ENCODE measurements around the gene NUDCD3.
A peak's percentile ranks its signal among the peaks of the same experiment; 100 is the strongest.
"Not testable (repeated sequence)": the region's sequence is repeated elsewhere in the genome, so short reads cannot be mapped to it uniquely, and the experiment has no call there.

Gene NUDCD3

DNA sequence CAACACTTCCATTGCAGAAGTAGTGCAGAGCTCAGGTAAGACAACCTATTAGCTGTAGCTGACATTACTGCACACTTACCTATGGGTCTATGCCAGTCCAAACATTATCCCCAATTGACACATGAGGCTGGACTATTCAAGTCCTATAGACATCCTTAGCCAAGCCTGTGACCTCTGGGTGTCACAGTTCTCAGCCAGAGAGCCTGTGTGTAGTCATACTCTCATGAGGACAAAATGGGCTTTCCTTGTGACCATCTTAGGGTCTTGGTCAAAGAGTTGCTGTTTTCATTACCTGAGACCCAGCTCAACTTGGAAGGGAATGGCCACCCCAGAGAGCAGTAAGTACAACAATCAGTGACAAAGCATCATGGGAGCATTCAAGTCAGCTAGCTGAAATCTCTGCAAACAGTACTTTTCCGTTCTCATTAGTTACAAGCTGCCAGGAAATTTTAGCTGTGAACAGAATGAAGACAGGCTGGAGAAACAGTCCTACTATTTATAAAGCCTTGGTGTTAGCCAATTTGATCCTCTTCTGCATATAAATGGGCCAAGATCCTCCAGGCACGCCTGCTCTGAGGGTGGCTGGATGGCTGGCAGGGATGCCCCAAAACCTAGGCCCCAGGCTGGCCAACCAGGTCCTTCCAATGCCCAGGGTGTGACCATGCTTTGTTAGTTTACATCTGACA, 44.3 kb downstream of the NUDCD3 start:
- DNase-seq, result no peak

GRCh38 chr7:44441079-44441478, 49.4 kb downstream of the NUDCD3 start:
- DNase-seq, result no peak

DNA sequence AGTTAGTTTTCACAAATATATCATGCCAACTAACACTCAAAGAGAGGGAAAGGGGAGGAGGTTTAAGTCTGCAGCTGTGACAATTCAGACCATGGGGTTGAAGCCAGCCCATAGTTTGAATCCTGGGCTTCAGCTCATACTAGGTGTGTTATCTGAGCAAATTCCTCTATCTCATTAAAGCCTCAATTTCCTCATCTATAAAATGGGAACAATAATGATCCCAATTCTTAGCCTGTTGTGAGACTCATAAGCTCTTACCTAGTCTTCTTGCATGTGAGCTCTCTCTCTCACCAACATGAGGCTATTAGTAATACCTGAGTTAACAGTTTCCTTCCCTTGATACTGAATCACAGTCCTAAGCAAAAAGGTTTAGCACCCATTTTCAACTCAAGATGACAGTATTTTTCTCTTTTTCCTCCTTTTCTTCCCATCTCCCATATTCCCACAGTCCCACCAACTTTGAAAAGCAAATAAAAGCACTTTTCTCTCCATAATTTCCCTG, 49.8 kb downstream of the NUDCD3 start:
- DNase-seq, result no peak

DNA sequence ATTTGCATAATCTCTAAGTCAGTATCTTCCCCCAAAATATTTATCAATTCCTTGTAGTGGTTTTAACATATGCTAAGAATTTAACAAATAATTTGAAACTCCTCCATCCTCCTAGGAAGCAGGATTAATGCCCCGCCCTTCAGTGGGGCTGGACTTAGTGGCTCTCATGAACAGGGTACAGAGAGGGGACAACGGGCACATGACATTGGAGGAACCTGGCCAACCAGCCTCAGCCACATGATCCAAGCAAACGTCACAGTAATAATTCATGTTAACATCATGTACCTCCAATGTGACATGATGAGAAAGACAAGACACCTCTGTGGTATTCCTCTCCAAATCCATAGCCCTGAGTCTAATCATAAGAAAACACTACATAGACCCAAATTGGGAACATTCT, 50.5 kb downstream of the NUDCD3 start:
- DNase-seq, result no peak

DNA sequence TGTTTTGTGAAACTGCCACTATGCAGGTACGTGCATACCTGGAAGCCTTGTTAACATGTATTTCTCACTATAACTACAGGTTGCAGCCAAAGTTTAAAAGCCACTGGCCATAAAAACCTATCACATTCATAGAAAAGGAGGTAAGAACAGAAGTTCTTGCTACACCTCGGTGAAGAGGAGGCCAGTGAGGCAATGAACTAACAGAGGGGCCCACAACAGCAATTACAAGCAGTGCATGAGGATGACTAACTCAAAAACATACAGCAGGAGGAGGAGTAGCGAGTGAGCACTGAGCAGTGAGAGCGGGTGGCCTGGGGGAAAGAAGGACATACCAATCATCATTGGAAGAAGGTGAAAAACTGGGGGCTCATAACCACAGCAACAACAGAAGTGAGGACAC, 51.6 kb downstream of the NUDCD3 start:
- DNase-seq, result no peak

- DNase-seq, result no peak
Observed at GRCh38 chr7:44434201-44434600, 56.3 kb downstream of the NUDCD3 start.

DNA sequence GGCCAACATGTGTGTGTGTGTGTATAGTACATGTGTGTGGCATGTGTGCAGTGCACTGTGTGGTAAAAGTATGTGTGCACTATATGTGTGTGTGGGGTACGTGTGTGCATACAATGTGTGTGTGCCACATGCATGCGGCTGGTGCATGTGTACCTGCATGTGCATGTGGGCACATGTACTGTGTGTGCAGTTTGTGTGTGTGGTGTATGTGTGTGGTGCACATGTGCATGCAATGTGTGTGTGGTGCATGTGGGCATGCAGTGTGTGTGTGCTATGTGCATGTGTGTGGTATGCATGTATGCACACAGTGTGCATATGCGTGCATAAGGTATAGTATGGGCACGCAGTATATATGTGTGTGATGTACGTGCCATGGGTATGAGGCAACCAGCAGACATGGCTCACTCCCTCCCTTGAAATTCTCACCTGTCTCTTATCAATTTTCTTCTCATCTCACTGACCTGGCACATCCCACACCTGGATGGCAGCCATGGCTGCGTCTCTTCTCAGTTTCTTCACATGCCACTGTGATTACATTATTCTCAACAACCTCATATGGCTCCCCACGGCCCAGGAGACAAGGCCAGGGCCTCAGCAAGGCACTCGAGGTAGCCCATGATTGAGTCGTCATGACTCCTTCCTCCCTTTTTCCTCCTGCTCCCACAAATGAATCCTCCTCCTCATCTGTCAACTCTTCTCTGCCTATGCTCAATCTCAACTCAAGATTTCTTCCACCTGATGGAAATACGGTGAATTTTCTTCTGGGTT, 57.0 kb downstream of the NUDCD3 start:
- no peak for DNase-seq

- DNase-seq, result no peak
Observed at GRCh38 chr7:44432381-44432977, 58.0 kb downstream of the NUDCD3 start.

DNA sequence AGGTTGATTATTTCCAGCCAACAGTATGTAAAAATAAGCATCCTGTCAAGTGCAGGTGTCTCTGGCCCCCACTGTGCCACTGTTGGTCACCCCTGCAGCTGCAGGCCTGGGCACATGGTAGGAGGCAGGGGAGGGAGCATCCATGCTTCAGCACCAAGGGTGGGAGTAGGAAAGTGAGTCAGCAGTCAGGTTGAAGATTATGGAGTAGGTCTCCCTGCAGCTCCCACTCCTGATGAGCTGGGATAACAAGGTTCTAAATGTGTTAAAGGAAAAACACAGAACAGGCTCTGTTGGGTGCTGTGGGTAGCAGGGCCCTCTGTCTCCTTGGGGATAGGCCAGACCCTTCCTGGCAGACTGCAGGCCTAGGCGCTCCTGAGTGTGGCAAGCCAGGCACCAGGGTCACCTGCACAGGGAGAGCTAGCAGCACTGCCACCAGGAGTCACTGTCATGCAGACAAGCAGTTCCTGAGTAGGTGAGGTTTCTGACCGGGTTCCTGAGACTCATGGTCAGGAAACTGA, 59.3 kb downstream of the NUDCD3 start:
- no peak for DNase-seq

DNA sequence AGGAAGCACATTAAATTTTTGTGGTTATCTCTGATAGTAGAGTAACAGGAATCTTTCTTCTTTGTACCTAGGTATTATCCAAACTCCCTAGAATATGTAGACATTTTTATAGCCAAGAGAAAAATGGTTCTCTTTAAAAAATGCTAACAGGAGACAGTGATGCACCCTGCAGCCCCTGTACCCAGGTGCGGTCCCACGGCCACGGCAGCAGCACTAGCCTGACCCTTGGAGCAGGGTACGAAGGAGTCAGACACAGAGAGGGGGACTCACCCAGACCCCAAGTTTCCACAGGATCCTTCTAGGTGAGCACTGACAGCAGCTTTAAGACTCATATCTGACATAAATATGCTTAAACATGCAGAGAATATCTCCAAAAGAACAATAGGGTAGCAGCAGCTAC, 60.4 kb downstream of the NUDCD3 start:
- no peak for DNase-seq

DNA sequence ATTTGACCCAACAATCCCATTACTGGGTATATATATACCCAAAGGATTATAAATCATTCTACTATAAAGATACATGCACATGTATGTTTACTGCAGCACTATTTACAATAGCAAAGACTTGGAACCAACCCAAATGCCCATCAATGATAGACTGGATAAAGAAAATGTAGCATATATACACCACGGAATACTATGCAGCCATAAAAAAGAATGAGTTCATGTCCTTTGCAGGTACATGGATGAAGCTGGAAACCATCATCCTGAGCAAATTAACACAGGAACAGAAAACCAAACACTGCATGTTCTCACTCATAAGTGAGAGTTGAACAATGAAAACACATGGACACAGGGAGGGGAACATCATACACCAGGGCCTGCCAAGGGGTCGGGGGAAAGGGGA, 65.7 kb downstream of the NUDCD3 start:
- not testable (repeated sequence) for DNase-seq

- DNase-seq, result no peak
Observed at GRCh38 chr7:44416941-44417340, 73.5 kb downstream of the NUDCD3 start.

- no peak for DNase-seq
Observed at GRCh38 chr7:44415510-44415909, 74.9 kb downstream of the NUDCD3 start.

- DNase-seq, result no peak
Observed at GRCh38 chr7:44415047-44415446, 75.4 kb downstream of the NUDCD3 start.

DNA sequence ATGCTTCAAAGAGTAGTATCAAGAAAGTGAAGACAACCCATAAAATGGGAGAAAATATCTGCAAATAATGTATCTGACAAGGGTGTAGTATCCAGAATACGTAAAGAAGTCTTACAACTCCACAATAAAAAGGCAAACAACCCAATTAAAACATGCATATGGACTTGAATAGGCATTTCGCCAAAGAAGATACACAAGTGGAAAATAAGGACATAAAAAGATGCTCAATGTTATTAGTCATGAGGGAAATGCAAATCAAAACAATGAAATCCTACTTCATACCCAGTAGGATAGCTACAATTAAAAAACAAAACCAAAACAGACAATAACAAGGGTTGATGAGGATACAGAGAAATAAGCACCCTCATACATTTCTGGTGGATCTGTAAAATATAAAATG, 79.2 kb downstream of the NUDCD3 start:
- DNase-seq, result no peak

DNA sequence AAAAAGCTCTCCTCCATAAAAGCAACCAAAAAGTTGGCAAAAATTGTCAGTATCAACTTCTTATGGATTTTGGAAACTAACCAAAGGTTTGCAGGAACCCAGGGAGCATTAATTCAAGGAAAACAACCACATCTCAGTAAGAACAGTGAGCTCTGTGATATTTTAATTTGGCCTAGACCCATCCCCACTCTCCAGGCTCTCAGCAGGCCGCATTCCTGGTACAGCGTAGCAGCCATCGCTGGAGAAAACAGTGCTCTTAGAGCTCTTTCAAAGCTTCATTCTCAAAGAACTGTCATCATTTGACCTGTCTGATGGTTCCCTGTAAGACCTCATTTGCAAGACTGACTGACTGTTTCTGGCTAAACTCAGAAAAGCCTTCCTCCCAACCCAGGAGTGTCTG, 81.9 kb downstream of the NUDCD3 start:
- DNase-seq, result no peak

GRCh38 chr7:44403775-44404174, 86.7 kb downstream of the NUDCD3 start:
- DNase-seq, result no peak

- DNase-seq, result no peak
Observed at GRCh38 chr7:44403176-44403759, 87.2 kb downstream of the NUDCD3 start.

DNA sequence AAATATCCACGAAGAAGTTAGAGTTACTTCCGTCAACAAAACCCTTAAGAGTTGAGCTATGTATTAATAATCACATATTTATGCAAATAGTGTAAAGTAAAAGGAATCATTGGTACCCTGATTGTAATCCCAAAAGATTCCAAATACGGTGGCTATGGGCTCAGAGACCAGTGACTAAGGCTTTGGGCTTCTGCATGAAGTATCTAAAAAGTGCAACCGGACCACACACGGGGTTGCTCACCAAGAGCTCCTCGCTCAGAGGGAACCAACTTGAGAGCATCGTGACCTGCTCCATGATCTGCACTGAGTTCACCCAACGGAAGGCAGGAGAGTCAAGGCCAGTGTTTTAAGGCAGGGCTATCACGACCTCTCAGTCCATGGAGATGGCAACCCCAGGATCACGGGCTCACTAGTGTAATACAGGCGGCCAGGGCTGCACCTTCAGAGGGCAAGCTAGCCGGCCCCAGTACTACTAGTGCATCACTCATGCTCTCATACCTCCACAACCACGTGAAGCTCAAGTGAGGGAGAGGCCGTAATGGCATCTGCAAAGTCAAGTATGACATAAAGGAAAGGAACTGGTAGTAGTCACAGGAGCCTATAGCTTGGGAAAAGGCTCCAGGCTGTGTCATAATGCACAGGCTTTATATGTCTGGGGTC, 87.9 kb downstream of the NUDCD3 start:
- DNase-seq, result no peak

GRCh38 chr7:44401692-44402091, 88.8 kb downstream of the NUDCD3 start:
- DNase-seq, result no peak

GRCh38 chr7:44400033-44400511, 90.4 kb downstream of the NUDCD3 start:
- DNase-seq, result no peak

DNA sequence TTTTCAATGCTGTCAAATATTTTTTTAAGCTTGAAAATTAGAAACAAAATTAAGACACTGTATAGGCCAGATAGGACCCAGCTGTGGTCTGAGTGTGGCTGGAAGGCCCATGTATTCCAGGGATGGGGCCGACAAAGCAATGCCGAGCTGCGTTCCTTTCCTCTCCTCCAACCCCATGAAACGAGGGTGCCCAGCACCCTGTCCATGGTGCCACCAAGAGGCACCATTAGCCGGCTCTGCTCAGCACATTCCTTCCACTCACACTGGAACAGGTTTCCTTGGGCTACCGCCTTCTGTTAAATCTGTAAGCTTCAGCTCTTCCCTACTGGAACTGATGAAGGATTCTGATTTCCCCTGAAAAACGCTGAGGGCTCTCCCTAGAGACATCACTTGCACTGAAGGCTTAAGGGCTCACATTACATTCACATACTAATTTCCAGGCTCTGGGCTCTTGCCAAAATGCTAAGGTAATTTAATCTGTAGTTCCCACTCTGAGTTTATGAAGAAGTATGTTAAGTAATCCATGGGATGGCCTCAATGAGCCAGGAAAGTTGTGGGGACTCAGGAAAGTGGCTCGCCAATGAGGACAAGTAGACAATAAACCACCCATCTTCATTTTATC, 91.4 kb downstream of the NUDCD3 start:
- DNase-seq, result peak; percentile 12
